Measurements from ENCODE around the gene CNPY4. TPM values are rescaled to one million over a fixed set of nuclear protein-coding genes. Genes with fewer than 3 reads are reported as not detected.

CNPY4 gene
- total and polyA plus RNA-seq, 2 donors from 2014 or later, result 11.6 to 22.0 TPM

- intact Hi-C loops (cut with DNase I), result no loop called here
- H3K36me3 ChIP-seq (ENCODE audit: control insufficient read depth in 2 of 3, insufficient read depth in 3 of 3, low read length in 3 of 3), result peaks cover 2 to 18% (median 3%) of the 10 kb centered on the region in 3 donors
- peak overlapping the region in 1 of 3 donors; percentile 12 for H3K9ac ChIP-seq (ENCODE audit: low read length in 3 of 3)
- TF ChIP-seq CTCF (IDR thresholded peaks at IDR 0.05; ENCODE audit: borderline replicate concordance, extremely low read depth, insufficient read depth), result no peak
- H3K9me3 ChIP-seq (ENCODE audit: control insufficient read depth in 2 of 3, insufficient read depth in 1 of 3, low read length in 3 of 3), result no peaks in the 10 kb centered on the region
- peak in 1 of 5 donors; percentile 44 for DNase-seq
- FAIRE-seq, result no peak
- no peak overlapping the region for H3K4me3 ChIP-seq (ENCODE audit: low read length in 3 of 3)
- H3K4me1 ChIP-seq (ENCODE audit: control insufficient read depth in 2 of 3, insufficient read depth in 2 of 3, low read depth in 1 of 3, low read length in 3 of 3), result peaks cover 0 to 8% (median 4%) of the 10 kb centered on the region in 3 donors
- H3K27me3 ChIP-seq (ENCODE audit: control insufficient read depth, insufficient read depth, low read length), result no peaks in the 10 kb centered on the region
- no peak overlapping the region for H3K27ac ChIP-seq (ENCODE audit: low read depth in 2 of 2, low read length in 2 of 2)
Observed at GRCh38 chr7:100156331-100157068, 37.1 kb downstream of the CNPY4 start.

GRCh38 chr7:100157069-100157333, 37.6 kb downstream of the CNPY4 start:
- Histone ChIP-seq H3K27me3 (ENCODE audit: control insufficient read depth, insufficient read depth, low read length) (no peaks in the 10 kb centered on the region), H3K27ac (ENCODE audit: low read depth in 2 of 2, low read length in 2 of 2) (no peak overlapping the region), H3K4me1 (ENCODE audit: control insufficient read depth in 2 of 3, insufficient read depth in 2 of 3, low read depth in 1 of 3, low read length in 3 of 3) (peaks cover 0 to 8% (median 4%) of the 10 kb centered on the region in 3 donors), H3K4me3 (ENCODE audit: low read length in 3 of 3) (peak overlapping the region in 1 of 3 donors; percentile 71), H3K36me3 (ENCODE audit: control insufficient read depth in 2 of 3, insufficient read depth in 3 of 3, low read length in 3 of 3) (peaks cover 2 to 18% (median 3%) of the 10 kb centered on the region in 3 donors), H3K9ac (ENCODE audit: low read length in 3 of 3) (peak overlapping the region in 1 of 3 donors; percentile 41), H3K9me3 (ENCODE audit: control insufficient read depth in 2 of 3, insufficient read depth in 1 of 3, low read length in 3 of 3) (no peaks in the 10 kb centered on the region)
- DNase-seq (no peak), FAIRE-seq (no peak)
- no peak for TF ChIP-seq CTCF (IDR thresholded peaks at IDR 0.05; ENCODE audit: borderline replicate concordance, extremely low read depth, insufficient read depth)
- intact Hi-C loops (cut with DNase I), result no loop called here

DNA sequence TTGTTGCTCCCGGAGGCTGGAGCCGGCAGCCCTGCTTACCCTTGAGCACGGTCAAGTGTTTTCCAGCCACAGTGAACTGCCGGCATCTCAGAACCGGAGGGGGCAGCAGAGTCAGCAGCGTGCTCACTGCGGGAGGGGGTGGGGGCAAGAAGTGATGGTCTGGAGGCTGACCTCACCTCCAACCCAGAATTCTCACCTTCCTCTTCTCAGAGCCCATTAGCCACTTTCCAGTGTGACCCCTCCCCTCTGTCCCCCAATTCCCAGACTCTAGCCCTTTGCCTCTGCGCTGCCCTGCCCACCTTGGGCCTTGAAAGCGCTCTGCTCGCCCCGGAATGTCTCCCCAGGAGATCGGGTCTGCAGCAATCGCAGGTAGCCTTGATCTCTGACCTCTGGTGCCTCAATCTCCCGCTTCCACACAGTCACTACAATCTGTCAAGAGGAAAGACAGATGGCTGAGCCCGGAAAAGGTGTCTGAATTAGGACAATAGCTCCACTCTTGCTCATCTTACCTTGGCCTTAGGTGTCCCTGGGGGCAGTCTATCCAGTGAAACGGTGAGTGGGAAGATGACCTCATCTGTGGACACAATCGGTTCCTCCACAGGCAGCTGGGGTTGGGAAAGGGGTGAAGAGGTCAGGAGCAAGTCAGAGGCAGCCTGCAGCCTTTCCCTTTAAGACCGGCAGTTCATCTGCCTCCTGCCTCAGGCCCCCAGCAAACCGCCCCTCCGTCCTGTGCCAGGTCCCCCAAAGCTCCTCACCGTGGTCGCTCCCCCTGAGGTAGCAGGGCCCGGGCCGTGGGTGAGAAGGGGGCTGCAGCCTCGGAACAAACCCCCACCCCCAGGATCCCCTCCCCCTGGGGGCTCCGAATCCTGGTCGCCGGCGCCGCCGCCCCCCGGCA, 38.1 kb downstream of the CNPY4 start:
- Histone ChIP-seq H3K4me3 (ENCODE audit: low read length in 3 of 3) (peak overlapping the region; percentile 25 to 71 (median 26)), H3K36me3 (ENCODE audit: control insufficient read depth in 2 of 3, insufficient read depth in 3 of 3, low read length in 3 of 3) (peaks cover 2 to 18% (median 3%) of the 10 kb centered on the region in 3 donors), H3K9ac (ENCODE audit: low read length in 3 of 3) (peak overlapping the region; percentile 7 to 61 (median 41)), H3K9me3 (ENCODE audit: control insufficient read depth in 2 of 3, insufficient read depth in 1 of 3, low read length in 3 of 3) (no peaks in the 10 kb centered on the region), H3K27me3 (ENCODE audit: control insufficient read depth, insufficient read depth, low read length) (no peaks in the 10 kb centered on the region), H3K4me1 (ENCODE audit: control insufficient read depth in 2 of 3, insufficient read depth in 2 of 3, low read depth in 1 of 3, low read length in 3 of 3) (peaks cover 0 to 8% (median 4%) of the 10 kb centered on the region in 3 donors), H3K27ac (ENCODE audit: low read depth in 2 of 2, low read length in 2 of 2) (peak overlapping the region; percentile 13 to 51)
- peak; percentile 9 for TF ChIP-seq CTCF (IDR thresholded peaks at IDR 0.05; ENCODE audit: borderline replicate concordance, extremely low read depth, insufficient read depth)
- DNase-seq (peak in 1 of 5 donors; percentile 69), FAIRE-seq (no peak)
- intact Hi-C loops (cut with DNase I), result no loop called here

Measured in kidney (tissue), 14 donors.